ENCODE data around the gene TOR4A. TPM values are rescaled to one million over a fixed set of nuclear protein-coding genes. Genes with fewer than 3 reads are reported as not detected.

Gene TOR4A
- total and polyA plus RNA-seq, 4 experiments from 2014 or later = 0.46 to 2.1 (median 1.4) TPM

GRCh38 chr9:137263506-137263905 lies 14.0 kb upstream of the TOR4A start:
- H3K4me3 Mint-ChIP-seq = no peak overlapping the region
- no peaks in the 10 kb centered on the region for H3K4me1 ChIP-seq (ENCODE audit: insufficient read depth, low read length)
- H3K27ac ChIP-seq (ENCODE audit: low read depth, low read length) = no peak overlapping the region
- DNase-seq = peak in 1 of 5 donors; percentile 27
- no peaks in the 10 kb centered on the region for H3K27me3 ChIP-seq (ENCODE audit: insufficient read depth, low read length)
- no peaks in the 10 kb centered on the region for H3K9me3 Mint-ChIP-seq
- H3K36me3 ChIP-seq (ENCODE audit: insufficient read depth, low read length) = peaks cover 31% of the 10 kb centered on the region
- no peaks in the 10 kb centered on the region for H3K27me3 Mint-ChIP-seq
- ChIA-PET POLR2A (ENCODE audit: partially characterized antibody) (interaction anchor here (1.3 kb wide), 1 partner anchor 23 kb away, joined by 3 read pairs; no protein-coding TSS in a partner anchor), CTCF (ENCODE audit: partially characterized antibody) (no interaction called here)
- no peaks in the 10 kb centered on the region for H3K9me3 ChIP-seq (ENCODE audit: control insufficient read depth in 1 of 2, low read length in 2 of 2)
- H3K27ac Mint-ChIP-seq = no peak overlapping the region
- no peak overlapping the region for H3K4me3 ChIP-seq (ENCODE audit: low read length in 2 of 2)
- H3K4me1 Mint-ChIP-seq = peaks cover 0 to 7% (median under 1%) of the 10 kb centered on the region in 4 donors
- peaks cover 15 to 19% of the 10 kb centered on the region in 2 donors for H3K36me3 Mint-ChIP-seq
- intact Hi-C loops (cut with micrococcal nuclease) = no loop called here

- Histone ChIP-seq H3K9me3 (ENCODE audit: control insufficient read depth in 1 of 2, low read length in 2 of 2) (no peaks in the 10 kb centered on the region), H3K4me1 (ENCODE audit: insufficient read depth, low read length) (no peaks in the 10 kb centered on the region), H3K27ac (ENCODE audit: low read depth, low read length) (no peak overlapping the region), H3K4me3 (ENCODE audit: low read length in 2 of 2) (no peak overlapping the region), H3K27me3 (ENCODE audit: insufficient read depth, low read length) (no peaks in the 10 kb centered on the region), H3K36me3 (ENCODE audit: insufficient read depth, low read length) (peaks cover 25% of the 10 kb centered on the region)
- peak in 1 of 5 donors; percentile 22 for DNase-seq
- peaks cover 19 to 23% of the 10 kb centered on the region in 2 donors for H3K36me3 Mint-ChIP-seq
- H3K4me1 Mint-ChIP-seq = peaks cover 2 to 7% (median 5%) of the 10 kb centered on the region in 4 donors
- H3K9me3 Mint-ChIP-seq = no peaks in the 10 kb centered on the region
- H3K27ac Mint-ChIP-seq = no peak overlapping the region
- ChIA-PET POLR2A (ENCODE audit: partially characterized antibody) (interaction anchor here (1.4 kb wide), 1 partner anchor 23 kb away, joined by 3 read pairs; the partner anchor contains the start of gene TUBB4B), CTCF (ENCODE audit: partially characterized antibody) (no interaction called here)
- H3K27me3 Mint-ChIP-seq = no peaks in the 10 kb centered on the region
- intact Hi-C loops (cut with micrococcal nuclease) = no loop called here
- no peak overlapping the region for H3K4me3 Mint-ChIP-seq
Observed at GRCh38 chr9:137264067-137264466, 13.5 kb upstream of the TOR4A start.

GRCh38 chr9:137265496-137266161 lies 11.9 kb upstream of the TOR4A start:
- no peak overlapping the region for H3K27ac ChIP-seq (ENCODE audit: low read depth, low read length)
- ChIA-PET POLR2A (ENCODE audit: partially characterized antibody) (interaction anchor here (1.4 to 1.5 kb wide), 2 partner anchors 10 to 25 kb away, joined by 3 to 4 read pairs; partner anchors contain the start of genes NELFB and TUBB4B), CTCF (ENCODE audit: partially characterized antibody) (no interaction called here)
- peaks cover 4 to 12% (median 8%) of the 10 kb centered on the region in 4 donors for H3K4me1 Mint-ChIP-seq
- H3K9me3 ChIP-seq (ENCODE audit: control insufficient read depth in 1 of 2, low read length in 2 of 2) = no peaks in the 10 kb centered on the region
- no peak for DNase-seq
- H3K9me3 Mint-ChIP-seq = no peaks in the 10 kb centered on the region
- H3K36me3 Mint-ChIP-seq = peaks cover 23 to 30% of the 10 kb centered on the region in 2 donors
- no peak overlapping the region for H3K4me3 ChIP-seq (ENCODE audit: low read length in 2 of 2)
- no peaks in the 10 kb centered on the region for H3K27me3 Mint-ChIP-seq
- intact Hi-C loops (cut with micrococcal nuclease) = no loop called here
- no peak overlapping the region for H3K4me3 Mint-ChIP-seq
- H3K27me3 ChIP-seq (ENCODE audit: insufficient read depth, low read length) = no peaks in the 10 kb centered on the region
- H3K36me3 ChIP-seq (ENCODE audit: insufficient read depth, low read length) = peaks cover 27% of the 10 kb centered on the region
- H3K27ac Mint-ChIP-seq = no peak overlapping the region
- no peaks in the 10 kb centered on the region for H3K4me1 ChIP-seq (ENCODE audit: insufficient read depth, low read length)

- Mint-ChIP-seq H3K9me3 (no peaks in the 10 kb centered on the region), H3K4me3 (no peak overlapping the region), H3K27me3 (no peaks in the 10 kb centered on the region), H3K4me1 (peaks cover 4 to 16% (median 9%) of the 10 kb centered on the region in 4 donors), H3K27ac (no peak overlapping the region), H3K36me3 (peaks cover 23 to 33% of the 10 kb centered on the region in 2 donors)
- Histone ChIP-seq H3K4me3 (ENCODE audit: low read length in 2 of 2) (no peak overlapping the region), H3K27me3 (ENCODE audit: insufficient read depth, low read length) (no peaks in the 10 kb centered on the region), H3K4me1 (ENCODE audit: insufficient read depth, low read length) (peaks cover 3% of the 10 kb centered on the region), H3K27ac (ENCODE audit: low read depth, low read length) (no peak overlapping the region), H3K9me3 (ENCODE audit: control insufficient read depth in 1 of 2, low read length in 2 of 2) (no peaks in the 10 kb centered on the region), H3K36me3 (ENCODE audit: insufficient read depth, low read length) (peaks cover 27% of the 10 kb centered on the region)
- CTCF ChIA-PET (ENCODE audit: partially characterized antibody) = interaction anchor here (1.7 kb wide), 1 partner anchor 21 kb away, joined by 3 read pairs; no protein-coding TSS in a partner anchor
- intact Hi-C loops (cut with micrococcal nuclease) = no loop called here
- DNase-seq = no peak
- POLR2A ChIA-PET (ENCODE audit: partially characterized antibody) = interaction anchor here (1.5 kb wide), 1 partner anchor 10 kb away, joined by 4 read pairs; the partner anchor contains the start of gene NELFB
Observed at GRCh38 chr9:137266162-137266527, 11.4 kb upstream of the TOR4A start.

- ChIA-PET CTCF (ENCODE audit: partially characterized antibody) (interaction anchor here (1.7 kb wide), 1 partner anchor 20 kb away, joined by 3 read pairs; no protein-coding TSS in a partner anchor), POLR2A (ENCODE audit: partially characterized antibody) (interaction anchor here (1.5 kb wide), 1 partner anchor 11 kb away, joined by 4 read pairs; the partner anchor contains the start of gene NELFB)
- intact Hi-C loops (cut with micrococcal nuclease) = no loop called here
- peaks cover 27% of the 10 kb centered on the region for H3K36me3 ChIP-seq (ENCODE audit: insufficient read depth, low read length)
- Mint-ChIP-seq H3K9me3 (no peaks in the 10 kb centered on the region), H3K36me3 (peaks cover 19 to 33% of the 10 kb centered on the region in 2 donors), H3K4me1 (peaks cover 8 to 19% (median 13%) of the 10 kb centered on the region in 4 donors), H3K4me3 (no peak overlapping the region), H3K27ac (no peak overlapping the region), H3K27me3 (no peaks in the 10 kb centered on the region)
- no peaks in the 10 kb centered on the region for H3K9me3 ChIP-seq (ENCODE audit: control insufficient read depth in 1 of 2, low read length in 2 of 2)
- DNase-seq = no peak
- no peak overlapping the region for H3K4me3 ChIP-seq (ENCODE audit: low read length in 2 of 2)
- no peaks in the 10 kb centered on the region for H3K27me3 ChIP-seq (ENCODE audit: insufficient read depth, low read length)
- peaks cover 10% of the 10 kb centered on the region for H3K4me1 ChIP-seq (ENCODE audit: insufficient read depth, low read length)
- H3K27ac ChIP-seq (ENCODE audit: low read depth, low read length) = no peak overlapping the region
Observed at GRCh38 chr9:137266585-137267453, 10.7 kb upstream of the TOR4A start.

GRCh38 chr9:137267933-137268355 lies 9.6 kb upstream of the TOR4A start:
- CTCF ChIA-PET (ENCODE audit: partially characterized antibody) = interaction anchor here (1.7 kb wide), 1 partner anchor 19 kb away, joined by 3 read pairs; no protein-coding TSS in a partner anchor
- Histone ChIP-seq H3K9me3 (ENCODE audit: control insufficient read depth in 1 of 2, low read length in 2 of 2) (no peaks in the 10 kb centered on the region), H3K27me3 (ENCODE audit: insufficient read depth, low read length) (no peaks in the 10 kb centered on the region), H3K27ac (ENCODE audit: low read depth, low read length) (no peak overlapping the region), H3K36me3 (ENCODE audit: insufficient read depth, low read length) (peaks cover 27% of the 10 kb centered on the region), H3K4me3 (ENCODE audit: low read length in 2 of 2) (no peak overlapping the region), H3K4me1 (ENCODE audit: insufficient read depth, low read length) (peaks cover 11% of the 10 kb centered on the region)
- DNase-seq = no peak
- POLR2A ChIA-PET (ENCODE audit: partially characterized antibody) = no interaction called here
- Mint-ChIP-seq H3K4me3 (no peak overlapping the region), H3K9me3 (no peaks in the 10 kb centered on the region), H3K36me3 (peaks cover 15 to 32% of the 10 kb centered on the region in 2 donors), H3K4me1 (peaks cover 8 to 19% (median 13%) of the 10 kb centered on the region in 4 donors), H3K27me3 (no peaks in the 10 kb centered on the region), H3K27ac (peak overlapping the region in 1 of 7 donors; percentile 29)
- intact Hi-C loops (cut with micrococcal nuclease) = no loop called here
